Midbrain (tissue), 1 donor: ENCODE measurements around the gene CNTN5.
"Not testable (repeated sequence)": the region's sequence is repeated elsewhere in the genome, so short reads cannot be mapped to it uniquely, and the experiment has no call there.

Experiments
- DNase-seq: peaks from one replicate; lab custom pipeline; 2025; lab: John Stamatoyannopoulos, UW

The CNTN5 gene

GRCh38 chr11:99275521-99275920 lies 254.8 kb downstream of the CNTN5 start:
- no peak for DNase-seq

DNA sequence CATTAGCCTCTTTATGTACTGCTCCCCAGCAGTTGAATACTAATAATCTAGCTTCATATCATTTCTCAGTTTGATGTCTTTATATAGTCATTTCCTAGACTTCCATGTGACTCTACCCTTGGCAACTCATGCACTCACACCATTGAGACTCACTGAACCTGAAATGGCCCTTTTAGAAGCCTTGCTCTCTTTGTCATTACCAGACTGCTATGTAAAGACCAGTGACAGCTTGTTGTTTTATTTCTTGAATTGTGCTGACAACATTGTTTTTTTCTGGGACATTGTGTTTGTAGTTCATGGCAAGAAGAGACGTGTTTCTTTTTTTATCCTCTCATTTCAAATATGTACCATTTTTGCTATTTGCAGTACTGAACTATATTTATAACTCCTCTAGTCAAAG lies 256.5 kb downstream of the CNTN5 start:
- DNase-seq = no peak

DNA sequence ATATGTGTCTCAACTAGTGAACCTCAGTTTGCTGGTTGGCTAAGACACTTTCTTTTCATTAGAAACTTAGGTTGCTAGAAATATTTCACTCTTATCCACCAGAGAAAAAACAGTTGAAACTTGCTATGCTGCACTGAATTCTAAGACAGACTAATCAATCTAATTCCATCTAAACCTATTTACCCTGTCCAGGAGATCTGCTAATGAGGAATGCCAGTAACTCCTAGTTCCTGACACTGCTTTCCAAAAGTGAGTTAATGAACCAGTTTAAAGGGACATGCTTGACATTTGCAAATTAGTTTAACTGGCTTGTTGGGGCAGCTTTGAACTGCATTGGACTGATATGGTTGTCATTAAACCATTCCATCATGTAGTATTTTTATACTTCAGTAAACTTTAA lies 258.5 kb downstream of the CNTN5 start:
- no peak for DNase-seq

- no peak for DNase-seq
These were observed 260.6 kb downstream of the CNTN5 start for GRCh38 chr11:99281331-99281730.

- not testable (repeated sequence) for DNase-seq
These were observed 277.2 kb downstream of the CNTN5 start for GRCh38 chr11:99297925-99298324.

- no peak for DNase-seq
These were observed 286.9 kb downstream of the CNTN5 start for GRCh38 chr11:99307510-99308088.

- no peak for DNase-seq
These were observed 291.1 kb downstream of the CNTN5 start for GRCh38 chr11:99311870-99312269.

GRCh38 chr11:99316776-99317520 lies 296.2 kb downstream of the CNTN5 start:
- no peak for DNase-seq

DNA sequence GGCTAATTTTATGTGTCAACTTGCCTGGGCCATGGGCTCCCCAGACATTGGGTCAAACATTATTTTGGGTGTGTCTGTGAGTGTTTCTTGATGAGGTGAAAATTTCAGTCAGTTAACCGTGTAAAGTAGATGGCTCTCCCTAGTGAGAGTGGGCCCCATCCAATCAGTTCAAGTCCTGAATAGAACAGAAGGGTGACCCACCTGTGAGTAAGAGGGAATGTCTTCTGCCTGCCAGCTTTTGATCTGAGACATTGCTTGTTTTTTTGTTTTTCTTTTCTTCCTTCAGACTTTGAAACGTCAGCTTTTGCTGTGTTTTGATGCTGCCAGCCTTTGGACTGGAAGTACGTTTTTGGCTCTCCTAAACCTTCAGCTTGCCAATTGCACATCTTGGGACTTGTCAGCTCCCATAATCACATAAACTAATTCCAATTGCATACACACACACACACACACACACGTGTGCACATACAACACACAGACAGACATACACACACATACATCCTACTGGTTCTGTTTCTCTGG lies 300.1 kb downstream of the CNTN5 start:
- DNase-seq = no peak

GRCh38 chr11:99325847-99326246 lies 305.1 kb downstream of the CNTN5 start:
- DNase-seq = no peak

GRCh38 chr11:99327066-99327465 lies 306.3 kb downstream of the CNTN5 start:
- DNase-seq = no peak

- DNase-seq = no peak
These were observed 306.8 kb downstream of the CNTN5 start for GRCh38 chr11:99327527-99327926.

GRCh38 chr11:99333621-99334020 lies 312.9 kb downstream of the CNTN5 start:
- no peak for DNase-seq

DNA sequence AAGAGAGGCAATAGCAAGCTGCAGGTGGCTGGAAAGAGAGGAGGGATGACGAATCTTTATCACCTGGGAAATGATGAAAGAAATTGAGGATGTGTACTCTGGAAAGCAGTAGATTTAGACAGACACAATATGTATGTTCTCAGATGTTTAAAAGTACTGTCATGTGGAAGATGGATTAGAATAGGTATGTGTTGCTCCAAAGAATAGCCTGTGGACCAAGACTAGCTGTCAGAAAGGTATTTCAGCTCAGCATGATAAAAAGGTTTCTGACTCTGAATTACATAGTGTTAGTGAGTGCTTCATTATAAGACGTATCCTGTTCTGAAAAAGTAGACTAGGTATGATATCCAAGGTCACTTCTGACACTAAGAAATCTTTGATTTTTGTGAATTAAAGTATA lies 322.4 kb downstream of the CNTN5 start:
- DNase-seq = no peak

GRCh38 chr11:99349151-99349673 lies 328.5 kb downstream of the CNTN5 start:
- no peak for DNase-seq

DNA sequence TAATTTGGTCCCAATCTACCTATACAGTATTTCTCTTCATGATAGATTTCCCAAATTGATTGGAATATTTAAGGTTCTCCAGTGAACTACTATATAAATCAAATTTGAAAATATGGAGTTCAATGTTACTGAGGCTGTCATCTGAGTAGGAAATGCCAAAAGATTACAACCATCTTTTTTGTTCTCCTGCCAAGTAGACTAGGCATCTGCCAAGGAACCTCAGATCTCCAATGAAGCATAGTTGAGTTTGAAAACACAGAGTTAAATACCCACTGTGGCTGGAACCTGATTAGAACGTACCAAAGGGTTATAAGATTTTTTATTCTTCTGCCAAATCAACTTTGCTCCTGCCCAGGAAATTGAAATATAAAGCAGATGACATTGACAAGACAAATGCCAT lies 330.9 kb downstream of the CNTN5 start:
- DNase-seq = no peak

GRCh38 chr11:99352642-99353041 lies 331.9 kb downstream of the CNTN5 start:
- no peak for DNase-seq

- no peak for DNase-seq
These were observed 345.8 kb downstream of the CNTN5 start for GRCh38 chr11:99366546-99366945.

DNA sequence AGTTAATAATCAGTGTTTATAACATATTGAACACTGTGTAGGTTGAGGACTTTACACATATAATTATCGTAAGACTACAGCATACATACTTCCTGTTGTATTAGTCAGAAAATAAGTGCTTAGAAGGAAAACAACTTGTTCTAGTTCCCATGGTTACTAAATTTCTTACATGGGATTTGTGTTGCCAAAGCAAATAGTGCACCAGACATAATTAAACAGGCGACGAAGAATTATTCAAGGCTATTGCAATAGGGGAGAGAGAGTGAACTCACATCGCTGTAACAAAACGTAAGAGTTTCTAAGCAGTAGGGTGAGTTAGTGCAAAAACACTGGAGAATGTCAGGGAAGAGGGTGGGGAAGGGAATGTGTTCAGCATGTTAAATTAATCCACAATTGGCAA lies 347.8 kb downstream of the CNTN5 start:
- no peak for DNase-seq

GRCh38 chr11:99370549-99371216 lies 349.9 kb downstream of the CNTN5 start:
- peak; percentile 23 for DNase-seq

DNA sequence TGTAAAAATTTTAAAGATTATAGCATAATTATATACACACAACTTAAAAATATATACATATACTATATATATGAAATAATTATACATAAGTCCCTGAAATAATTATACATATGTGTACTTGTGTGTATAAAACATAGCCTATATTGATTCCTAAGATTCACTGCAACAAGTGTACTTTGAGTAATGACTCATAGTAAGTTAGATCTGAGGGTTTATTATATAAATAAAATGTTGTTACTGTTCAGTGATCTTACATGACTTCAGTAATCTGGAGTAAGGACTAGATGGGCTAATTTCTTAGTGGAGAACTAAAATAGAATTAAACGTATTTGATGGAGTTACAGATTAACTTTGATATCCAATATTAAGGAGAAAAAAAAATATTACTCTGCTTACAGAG lies 350.5 kb downstream of the CNTN5 start:
- no peak for DNase-seq

GRCh38 chr11:99376463-99376862 lies 355.7 kb downstream of the CNTN5 start:
- no peak for DNase-seq
